KMS-11 (cell line): ENCODE results near the gene RUNX1.

Source experiments
- H2AFZ ChIP-seq: fragments of 200-600 bp; sonication (generic); 2 replicates; pipeline ENCODE4 v1.6.1; 2016; ENCODE audit warnings: antibody characterized with exemption, mixed run types, low read depth
- H3K27ac ChIP-seq: fragments of 200-600 bp; sonication (generic); 2 replicates; pipeline ENCODE4 v1.6.1; 2016; ENCODE audit warnings: mild to moderate bottlenecking, mixed run types
- H3K27me3 ChIP-seq: fragments of 200-600 bp; sonication (generic); 2 replicates; pipeline ENCODE4 v1.6.1; 2017; ENCODE audit warnings: mild to moderate bottlenecking, low read depth, mixed run types, moderate library complexity; ENCODE audit not compliant: insufficient read depth
- H3K36me3 ChIP-seq: fragments of 200-600 bp; sonication (generic); 2 replicates; pipeline ENCODE4 v1.6.1; 2017; ENCODE audit warnings: mild to moderate bottlenecking, mixed run types; ENCODE audit not compliant: insufficient read depth
- H3K4me1 ChIP-seq: fragments of 200-600 bp; sonication (generic); 2 replicates; pipeline ENCODE4 v1.6.1; 2016; ENCODE audit warnings: mild to moderate bottlenecking, low read depth, mixed run types; ENCODE audit not compliant: poor library complexity, severe bottlenecking
- H3K4me2 ChIP-seq: fragments of 200-600 bp; sonication (generic); 2 replicates; pipeline ENCODE4 v1.7.0; 2016; ENCODE audit warnings: mild to moderate bottlenecking, mixed run types
- H3K4me3 ChIP-seq: fragments of 200-600 bp; sonication (generic); IDR thresholded peaks from 2 replicates; pipeline ENCODE4 v1.6.1; 2017; ENCODE audit warnings: low read depth, low read length, mixed read lengths; ENCODE audit not compliant: insufficient read depth
- H3K79me2 ChIP-seq: fragments of 200-600 bp; sonication (generic); 2 replicates; pipeline ENCODE4 v1.6.1; 2016; ENCODE audit warnings: low read depth, mixed run types; ENCODE audit not compliant: insufficient read depth
- H3K9ac ChIP-seq: fragments of 200-600 bp; sonication (generic); 2 replicates; pipeline ENCODE4 v1.6.1; 2016; ENCODE audit warnings: mild to moderate bottlenecking, mixed run types
- H4K20me1 ChIP-seq: fragments of 200-600 bp; sonication (generic); 2 replicates; pipeline ENCODE4 v1.6.1; 2016; ENCODE audit warnings: mild to moderate bottlenecking, mixed run types; ENCODE audit not compliant: insufficient read depth
- TF ChIP-seq, protein P1 (sequence below): fragments of 200-600 bp; sonication (generic); conservative IDR thresholded peaks from 2 replicates; pipeline ENCODE4 v1.6.1; 2017; ENCODE audit warnings: low read depth, mild to moderate bottlenecking, antibody characterized with exemption, low read length, moderate library complexity, mixed read lengths

Gene RUNX1

DNA sequence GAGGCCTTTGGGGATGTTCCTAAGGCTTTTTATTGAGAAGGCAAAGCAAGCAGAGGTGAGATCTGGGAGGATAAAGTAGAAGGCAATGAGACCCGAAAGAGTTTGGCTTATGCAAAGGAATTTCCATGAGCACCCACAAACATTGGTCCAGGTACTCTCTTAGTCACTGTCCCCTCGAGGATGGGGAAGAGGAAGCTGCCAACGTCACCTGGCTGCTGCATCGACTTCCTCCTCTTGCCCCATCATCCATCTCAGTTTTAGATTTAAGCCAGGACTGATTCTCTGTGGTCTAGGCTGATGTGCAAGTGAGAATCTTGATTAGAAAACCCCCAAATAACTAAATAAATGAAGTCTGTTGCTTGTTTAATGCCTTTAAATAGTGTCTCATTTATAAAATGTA is 28.7 kb downstream of the RUNX1 start:
- H3K79me2 ChIP-seq = no peaks in the 10 kb centered on the region
- TF ChIP-seq, protein P1, sequence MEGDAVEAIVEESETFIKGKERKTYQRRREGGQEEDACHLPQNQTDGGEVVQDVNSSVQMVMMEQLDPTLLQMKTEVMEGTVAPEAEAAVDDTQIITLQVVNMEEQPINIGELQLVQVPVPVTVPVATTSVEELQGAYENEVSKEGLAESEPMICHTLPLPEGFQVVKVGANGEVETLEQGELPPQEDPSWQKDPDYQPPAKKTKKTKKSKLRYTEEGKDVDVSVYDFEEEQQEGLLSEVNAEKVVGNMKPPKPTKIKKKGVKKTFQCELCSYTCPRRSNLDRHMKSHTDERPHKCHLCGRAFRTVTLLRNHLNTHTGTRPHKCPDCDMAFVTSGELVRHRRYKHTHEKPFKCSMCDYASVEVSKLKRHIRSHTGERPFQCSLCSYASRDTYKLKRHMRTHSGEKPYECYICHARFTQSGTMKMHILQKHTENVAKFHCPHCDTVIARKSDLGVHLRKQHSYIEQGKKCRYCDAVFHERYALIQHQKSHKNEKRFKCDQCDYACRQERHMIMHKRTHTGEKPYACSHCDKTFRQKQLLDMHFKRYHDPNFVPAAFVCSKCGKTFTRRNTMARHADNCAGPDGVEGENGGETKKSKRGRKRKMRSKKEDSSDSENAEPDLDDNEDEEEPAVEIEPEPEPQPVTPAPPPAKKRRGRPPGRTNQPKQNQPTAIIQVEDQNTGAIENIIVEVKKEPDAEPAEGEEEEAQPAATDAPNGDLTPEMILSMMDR = no peak
- no peak overlapping the region for H3K4me2 ChIP-seq
- no peak overlapping the region for H3K9ac ChIP-seq
- H3K27ac ChIP-seq = no peak overlapping the region
- peaks cover 7% of the 10 kb centered on the region for H3K4me1 ChIP-seq
- H3K36me3 ChIP-seq = no peaks in the 10 kb centered on the region
- H4K20me1 ChIP-seq = no peaks in the 10 kb centered on the region
- no peak overlapping the region for H3K4me3 ChIP-seq
- no peak overlapping the region for H2AFZ ChIP-seq
- H3K27me3 ChIP-seq = peaks cover 3% of the 10 kb centered on the region; the same call in 1 of the 2 replicates

DNA sequence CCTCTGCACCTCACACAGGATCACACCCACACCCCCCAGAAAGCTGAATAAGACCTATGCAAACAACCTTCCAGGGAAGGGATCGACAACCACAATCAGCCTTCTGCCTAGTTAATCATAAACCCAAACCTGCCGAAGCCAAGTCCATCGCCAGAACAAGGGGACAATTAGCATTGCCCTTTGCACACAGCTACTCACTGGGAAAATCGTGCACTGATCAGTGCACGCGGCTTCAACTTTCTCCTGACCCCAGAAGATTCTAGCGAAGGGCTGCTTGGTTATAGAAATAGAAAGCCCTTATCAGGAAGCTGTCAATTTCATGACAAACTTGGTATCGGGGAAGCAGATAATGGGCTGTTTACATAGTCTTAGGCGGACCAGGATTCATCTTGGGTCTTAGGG is 29.5 kb downstream of the RUNX1 start:
- H3K27me3 ChIP-seq = no peaks in the 10 kb centered on the region; the same call in 1 of the 2 replicates
- TF ChIP-seq, protein P1 = no peak
- no peak overlapping the region for H3K4me2 ChIP-seq
- no peaks in the 10 kb centered on the region for H3K4me1 ChIP-seq
- no peak overlapping the region for H3K4me3 ChIP-seq
- H4K20me1 ChIP-seq = no peaks in the 10 kb centered on the region
- H3K9ac ChIP-seq = no peak overlapping the region
- H3K27ac ChIP-seq = no peak overlapping the region
- H3K36me3 ChIP-seq = no peaks in the 10 kb centered on the region
- H3K79me2 ChIP-seq = no peaks in the 10 kb centered on the region
- H2AFZ ChIP-seq = no peak overlapping the region

DNA sequence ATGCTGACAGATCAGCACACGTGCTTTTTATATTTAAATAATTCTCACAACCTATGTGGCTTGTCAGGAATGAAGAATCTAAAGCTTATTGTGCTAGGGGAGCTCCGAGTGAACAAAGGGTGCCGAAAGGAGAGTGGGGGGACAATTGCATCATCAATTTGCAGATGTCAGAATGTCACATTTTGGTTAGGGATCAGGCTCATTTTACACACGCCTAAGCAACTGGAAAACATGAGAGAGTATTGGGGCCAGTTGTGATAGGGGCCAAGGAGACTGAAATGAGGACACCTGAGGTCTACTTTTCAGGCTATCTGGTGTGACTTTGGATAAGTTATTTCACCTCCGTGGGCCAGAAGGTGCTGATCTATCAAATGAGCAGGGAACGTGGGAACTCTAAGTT is 31.8 kb downstream of the RUNX1 start:
- Histone ChIP-seq H3K27ac (no peak overlapping the region), H2AFZ (no peak overlapping the region), H3K36me3 (no peaks in the 10 kb centered on the region), H3K4me2 (no peak overlapping the region), H3K79me2 (no peaks in the 10 kb centered on the region), H3K9ac (no peak overlapping the region), H4K20me1 (no peaks in the 10 kb centered on the region), H3K27me3 (no peaks in the 10 kb centered on the region), H3K4me1 (no peaks in the 10 kb centered on the region), H3K4me3 (no peak overlapping the region)
- TF ChIP-seq, protein P1 = no peak

DNA sequence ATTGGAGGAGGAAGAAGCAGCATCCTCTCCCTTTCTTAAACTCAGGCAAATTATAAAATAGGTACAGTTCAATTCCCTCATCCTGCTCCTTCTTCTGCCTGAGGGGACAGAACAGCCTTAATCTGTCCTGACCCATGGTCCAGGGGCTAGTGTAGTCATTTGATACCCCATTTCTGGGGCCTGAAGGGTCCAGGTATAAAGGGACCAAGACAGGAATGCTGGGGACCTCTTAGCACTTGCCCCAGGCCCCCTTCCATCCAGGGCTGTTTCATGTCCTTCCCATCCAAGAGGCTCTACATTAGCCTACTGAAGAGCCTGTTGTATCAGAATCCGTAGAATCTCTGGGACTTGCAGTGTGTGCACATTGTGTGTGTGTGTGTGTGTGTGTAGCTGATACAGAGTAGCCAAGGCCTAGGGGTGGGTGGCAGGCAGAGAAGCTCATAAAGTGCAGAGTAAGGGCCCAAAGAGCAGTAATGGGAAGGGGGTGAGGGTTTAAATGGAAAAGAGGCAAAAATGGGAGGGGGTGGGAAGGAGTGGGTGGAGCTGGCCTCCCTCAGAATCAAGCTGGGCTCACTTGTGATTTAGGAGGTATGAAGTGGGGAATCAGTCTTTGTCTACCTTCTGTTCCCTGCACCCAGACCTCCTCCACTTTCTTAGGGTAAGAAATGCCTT is 32.4 kb downstream of the RUNX1 start:
- TF ChIP-seq, protein P1 = no peak
- Histone ChIP-seq H3K36me3 (no peaks in the 10 kb centered on the region), H3K4me2 (no peak overlapping the region), H3K27ac (no peak overlapping the region), H3K27me3 (no peaks in the 10 kb centered on the region), H3K79me2 (no peaks in the 10 kb centered on the region), H3K9ac (no peak overlapping the region), H3K4me3 (no peak overlapping the region), H4K20me1 (no peaks in the 10 kb centered on the region), H3K4me1 (no peaks in the 10 kb centered on the region), H2AFZ (no peak overlapping the region)
